ENCODE results near the gene SRGN. TPM values are rescaled to one million over a fixed set of nuclear protein-coding genes. Genes with fewer than 3 reads are reported as not detected.

Gene SRGN
- total RNA-seq, 4 donors from 2014 or later = 104 to 572 (median 285) TPM

- TF ChIP-seq CTCF (IDR thresholded peaks at IDR 0.05; ENCODE audit: low read depth) = no peak
Observed at GRCh38 chr10:69047111-69047832, 40.6 kb upstream of the SRGN start.

GRCh38 chr10:69048103-69048502, 39.8 kb upstream of the SRGN start:
- TF ChIP-seq CTCF (IDR thresholded peaks at IDR 0.05; ENCODE audit: low read depth) = no peak

DNA sequence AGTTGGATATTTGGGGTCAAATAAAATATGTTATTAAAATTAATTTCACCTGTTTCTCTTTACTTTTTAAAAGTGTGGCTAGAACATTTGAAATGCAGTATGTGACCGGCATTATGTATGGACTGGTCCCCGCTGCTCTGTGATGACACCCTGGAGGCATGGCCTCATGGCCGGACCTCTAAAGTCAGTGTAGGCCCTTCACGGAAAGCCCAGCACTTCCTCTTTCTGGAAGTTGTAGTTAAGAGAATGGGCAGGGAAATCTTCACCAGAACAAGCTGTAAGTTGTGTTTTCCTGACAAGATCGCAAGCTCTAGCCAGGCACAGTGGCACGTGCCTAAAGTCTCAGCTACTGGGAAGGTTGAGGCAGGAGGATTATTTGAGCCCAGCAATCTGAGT, 38.3 kb upstream of the SRGN start:
- TF ChIP-seq CTCF (IDR thresholded peaks at IDR 0.05; ENCODE audit: low read depth) = no peak

DNA sequence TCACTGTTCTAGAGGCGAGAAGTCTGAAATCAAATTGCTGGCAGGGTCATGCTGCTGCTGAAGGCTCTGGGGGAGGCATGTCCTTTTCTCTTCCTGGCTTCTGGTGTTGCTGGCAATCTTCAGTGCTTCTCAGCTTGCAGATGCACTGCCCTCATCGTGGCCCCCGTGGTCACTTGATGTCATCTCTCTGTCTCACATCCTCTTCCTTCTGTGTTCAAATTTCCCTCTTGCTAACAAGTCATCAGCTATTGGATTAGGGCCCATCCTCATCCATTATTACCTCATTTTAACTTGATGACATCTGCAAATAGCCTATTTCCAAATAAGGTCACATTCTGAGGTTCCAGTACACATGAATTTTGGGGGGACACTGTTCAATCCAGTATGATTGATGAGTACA, 36.6 kb upstream of the SRGN start:
- no peak for TF ChIP-seq CTCF (IDR thresholded peaks at IDR 0.05; ENCODE audit: low read depth)

DNA sequence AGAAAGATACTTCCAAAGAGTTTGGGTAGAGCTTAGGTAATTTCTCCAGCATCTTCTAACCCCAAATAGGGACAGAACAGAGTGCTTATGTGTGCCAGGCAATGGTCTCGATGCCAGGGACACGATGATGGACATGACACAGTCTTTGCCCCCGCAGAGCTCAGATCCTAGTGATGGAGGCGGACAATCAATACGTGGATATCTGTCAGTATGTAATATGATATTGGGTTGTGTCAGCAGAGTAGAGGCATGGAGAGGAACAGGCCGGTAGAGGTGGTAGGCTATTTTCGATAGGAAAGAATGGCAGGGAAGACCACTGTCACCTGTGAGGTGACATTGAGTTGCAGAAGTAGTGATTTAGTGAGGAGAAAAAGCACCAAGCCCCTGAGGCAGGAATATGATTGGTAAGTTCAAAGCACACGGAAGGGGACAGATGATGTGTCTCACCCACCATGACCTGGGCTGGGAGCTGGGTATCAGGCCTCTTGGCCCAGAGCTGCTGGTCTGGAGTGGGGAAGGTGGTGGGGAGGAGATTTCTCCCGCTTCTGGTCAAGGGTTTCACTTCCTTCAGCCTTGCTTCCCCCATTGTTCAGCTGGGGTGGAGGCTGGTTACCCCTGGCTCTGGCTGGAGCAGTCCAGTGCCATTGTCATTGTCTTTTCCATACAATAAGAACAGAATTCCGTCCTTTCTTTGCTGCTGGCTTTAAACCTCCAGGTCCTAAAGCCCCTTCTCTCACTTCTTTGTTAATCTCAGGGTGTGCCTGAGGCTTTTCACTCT, 36.0 kb upstream of the SRGN start:
- TF ChIP-seq CTCF (IDR thresholded peaks at IDR 0.05; ENCODE audit: low read depth) = no peak

DNA sequence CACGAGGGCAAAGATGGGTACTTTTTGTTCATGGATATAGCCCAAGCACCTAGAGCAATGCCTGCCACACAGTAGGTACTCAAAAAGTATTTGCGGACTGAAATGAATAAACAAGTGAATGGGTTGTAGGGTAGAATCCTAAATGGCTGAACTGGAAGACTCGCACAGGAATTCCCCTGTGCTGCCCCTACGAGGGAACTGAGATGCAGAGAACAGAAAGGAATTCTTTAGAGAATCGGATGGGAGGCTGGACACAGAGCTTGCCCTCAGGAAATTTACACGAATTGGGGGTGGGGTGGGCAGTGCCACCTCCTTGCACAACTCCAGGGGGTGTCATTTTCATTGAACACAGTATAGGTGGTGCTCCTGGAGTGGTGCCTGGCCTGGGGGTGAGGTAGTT, 35.2 kb upstream of the SRGN start:
- no peak for TF ChIP-seq CTCF (IDR thresholded peaks at IDR 0.05; ENCODE audit: low read depth)

GRCh38 chr10:69055241-69055640, 32.7 kb upstream of the SRGN start:
- no peak for TF ChIP-seq CTCF (IDR thresholded peaks at IDR 0.05; ENCODE audit: low read depth)
